HG02981 (cell line): Measurements from ENCODE around the gene PTPN6.

Source experiments
- ATAC-seq: cut with Tn5 transposase; IDR thresholded peaks from one replicate; pipeline ENCODE4 v1.9.1; 2021; ENCODE audit warnings: mild to moderate bottlenecking, moderate library complexity; ENCODE audit not compliant: unreplicated experiment

The PTPN6 gene

DNA sequence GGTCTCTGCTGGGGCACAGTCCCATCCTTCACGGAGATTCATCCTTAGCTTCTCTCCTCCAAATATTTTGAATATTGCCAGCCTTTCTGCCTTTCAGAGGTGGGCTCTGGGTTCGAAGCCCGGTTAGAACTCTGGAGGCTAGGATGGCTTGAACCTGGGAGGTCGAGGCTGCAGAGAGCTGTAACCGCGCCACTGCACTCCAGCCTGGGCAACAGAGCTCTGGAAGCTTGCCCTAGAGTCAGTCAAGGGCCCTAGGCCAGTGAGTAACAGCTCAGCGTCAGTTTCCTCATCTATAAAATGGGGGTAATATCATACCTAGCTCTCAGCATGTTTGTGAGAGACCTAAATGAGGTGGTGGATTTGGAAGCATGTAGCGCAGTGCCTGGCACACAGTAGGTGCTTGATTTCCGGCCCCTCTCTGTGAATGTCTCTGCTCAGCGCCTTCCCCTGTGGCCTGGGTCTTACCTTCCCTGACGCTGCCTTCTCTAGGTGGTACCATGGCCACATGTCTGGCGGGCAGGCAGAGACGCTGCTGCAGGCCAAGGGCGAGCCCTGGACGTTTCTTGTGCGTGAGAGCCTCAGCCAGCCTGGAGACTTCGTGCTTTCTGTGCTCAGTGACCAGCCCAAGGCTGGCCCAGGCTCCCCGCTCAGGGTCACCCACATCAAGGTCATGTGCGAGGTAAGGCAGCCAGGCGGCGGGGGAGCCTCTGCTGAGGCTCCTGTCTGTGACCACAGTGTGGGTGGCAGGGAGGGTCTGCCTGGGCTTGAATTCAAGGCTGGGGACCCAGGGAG, 3.4 kb downstream of the PTPN6 start:
- no peak for ATAC-seq

DNA sequence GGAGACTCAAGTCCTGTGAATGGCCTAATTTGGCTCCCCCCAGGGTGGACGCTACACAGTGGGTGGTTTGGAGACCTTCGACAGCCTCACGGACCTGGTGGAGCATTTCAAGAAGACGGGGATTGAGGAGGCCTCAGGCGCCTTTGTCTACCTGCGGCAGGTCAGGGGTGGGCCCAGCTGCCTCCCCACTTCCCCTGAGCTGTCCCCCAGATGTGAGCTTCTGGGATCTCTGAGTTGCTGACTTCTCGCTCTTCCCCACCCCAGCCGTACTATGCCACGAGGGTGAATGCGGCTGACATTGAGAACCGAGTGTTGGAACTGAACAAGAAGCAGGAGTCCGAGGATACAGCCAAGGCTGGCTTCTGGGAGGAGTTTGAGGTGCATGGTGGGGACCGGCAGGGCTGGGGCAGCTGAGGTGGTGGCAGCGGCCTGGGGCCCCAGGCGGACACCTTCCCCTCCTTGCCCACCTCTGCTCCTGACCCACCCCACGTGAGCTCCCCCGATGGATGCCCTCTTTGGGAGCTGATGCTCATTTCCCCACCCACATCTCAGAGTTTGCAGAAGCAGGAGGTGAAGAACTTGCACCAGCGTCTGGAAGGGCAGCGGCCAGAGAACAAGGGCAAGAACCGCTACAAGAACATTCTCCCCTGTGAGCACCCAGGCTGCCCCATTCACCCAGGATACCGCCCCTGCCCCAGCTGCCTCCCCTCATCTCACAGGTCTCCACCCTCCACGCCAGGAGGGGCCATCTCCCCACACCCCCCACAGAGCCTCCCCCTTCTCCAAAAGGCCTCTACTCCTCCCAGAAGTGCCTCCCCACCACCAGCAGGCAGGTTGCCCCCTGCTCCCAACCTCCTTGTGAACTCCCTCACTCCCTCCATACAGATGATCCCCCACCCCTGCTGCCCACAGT, 4.2 kb downstream of the PTPN6 start:
- ATAC-seq = no peak

DNA sequence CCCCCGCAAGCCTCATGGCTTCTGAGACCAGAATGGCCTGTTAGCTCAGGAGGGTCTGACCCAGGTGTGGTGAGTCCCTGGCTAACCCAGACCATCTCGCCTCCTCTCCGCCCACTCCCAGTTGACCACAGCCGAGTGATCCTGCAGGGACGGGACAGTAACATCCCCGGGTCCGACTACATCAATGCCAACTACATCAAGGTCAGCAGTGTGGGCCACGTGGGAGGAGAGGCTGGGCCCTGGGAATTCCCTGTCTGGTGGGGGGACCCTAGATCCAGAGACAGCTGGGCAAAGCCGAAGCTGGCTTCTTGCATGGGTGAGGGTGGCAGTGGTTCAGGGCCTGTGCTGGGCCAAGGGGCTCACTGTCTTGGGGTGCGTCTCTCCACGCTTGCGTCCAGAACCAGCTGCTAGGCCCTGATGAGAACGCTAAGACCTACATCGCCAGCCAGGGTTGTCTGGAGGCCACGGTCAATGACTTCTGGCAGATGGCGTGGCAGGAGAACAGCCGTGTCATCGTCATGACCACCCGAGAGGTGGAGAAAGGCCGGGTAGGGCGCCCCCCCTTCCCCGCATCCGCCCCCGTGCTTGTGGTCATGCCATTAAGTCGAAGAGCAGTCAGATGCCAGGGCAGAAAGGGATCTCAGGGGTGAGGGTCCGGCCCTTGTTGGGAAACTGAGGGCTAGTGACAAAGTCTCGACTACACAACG, 5.0 kb downstream of the PTPN6 start:
- no peak for ATAC-seq

- no peak for ATAC-seq
Observed at GRCh38 chr12:6957151-6957701, 6.1 kb downstream of the PTPN6 start.

- no peak for ATAC-seq
Observed at GRCh38 chr12:6957741-6958608, 6.8 kb downstream of the PTPN6 start.

GRCh38 chr12:6958609-6959057, 7.5 kb downstream of the PTPN6 start:
- no peak for ATAC-seq

DNA sequence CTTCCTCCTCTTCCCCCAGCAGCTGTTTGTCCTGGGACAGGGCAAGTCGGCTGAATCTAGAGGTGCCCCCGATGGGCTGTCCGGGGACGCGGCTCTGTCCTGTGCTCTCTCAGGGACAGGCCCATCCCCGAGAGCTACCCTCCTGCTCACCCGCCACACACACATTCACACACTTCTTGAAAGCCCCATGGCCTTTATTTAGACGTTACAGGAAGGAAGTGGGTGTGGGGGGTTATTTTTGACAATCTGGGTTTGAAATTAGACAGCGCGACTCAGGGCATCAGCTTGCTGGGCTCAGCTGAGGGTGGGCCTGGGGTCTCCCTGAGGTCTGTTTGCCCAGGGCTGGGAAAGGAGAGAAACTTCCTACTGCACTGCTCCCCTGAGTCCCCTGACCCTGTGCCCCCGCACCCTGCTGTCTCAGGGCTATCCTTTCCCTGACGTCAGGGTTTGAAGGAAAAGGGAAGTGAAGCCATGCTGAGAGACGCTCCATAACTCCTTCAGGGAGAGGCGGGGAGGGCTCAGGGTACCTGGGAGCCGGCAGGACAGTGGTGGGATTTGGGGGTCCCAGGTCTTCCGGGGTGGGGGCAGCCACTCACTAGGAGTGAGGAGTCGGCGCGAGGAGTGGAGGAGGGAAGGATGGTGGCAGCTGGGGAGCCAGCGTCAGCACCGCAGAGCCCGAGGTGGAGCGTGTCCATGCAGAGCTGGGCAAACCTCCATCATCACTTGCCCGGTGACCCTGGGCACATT, 8.1 kb downstream of the PTPN6 start:
- peak; percentile 49 for ATAC-seq

- ATAC-seq = no peak
Observed at GRCh38 chr12:6959805-6960592, 8.8 kb downstream of the PTPN6 start.

- no peak for ATAC-seq
Observed at GRCh38 chr12:6960593-6961277, 9.6 kb downstream of the PTPN6 start.

- no peak for ATAC-seq
Observed at GRCh38 chr12:6961278-6961694, 10.1 kb downstream of the PTPN6 start.

DNA sequence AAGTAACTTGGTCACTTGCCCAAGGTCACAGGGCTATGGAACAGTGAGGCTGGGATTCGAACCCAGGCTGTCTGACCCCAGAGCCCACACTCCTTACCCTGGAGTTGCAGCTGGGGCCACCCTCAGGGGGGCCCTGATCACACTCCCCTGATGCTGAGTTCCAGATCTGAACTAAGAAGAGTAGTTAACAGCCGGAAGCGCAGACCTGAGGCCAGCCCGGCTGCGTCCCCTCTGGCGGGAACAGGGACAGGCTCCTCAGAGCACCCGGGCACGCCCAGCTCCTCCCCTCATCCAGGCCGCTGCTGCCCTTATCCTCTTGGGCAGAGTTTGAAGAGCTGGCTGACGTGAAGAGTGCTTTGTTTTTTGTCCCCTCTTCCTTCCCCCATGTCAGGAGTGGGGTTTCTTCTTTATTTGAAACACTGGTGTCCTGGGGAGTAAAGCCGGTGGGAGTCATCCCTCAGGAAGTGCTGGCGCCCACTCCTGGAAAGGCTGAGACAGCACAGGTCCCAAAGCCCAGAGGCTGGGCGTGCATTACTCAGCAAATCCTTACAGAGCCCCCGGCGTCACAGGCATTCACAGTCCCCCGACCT, 10.6 kb downstream of the PTPN6 start:
- no peak for ATAC-seq

DNA sequence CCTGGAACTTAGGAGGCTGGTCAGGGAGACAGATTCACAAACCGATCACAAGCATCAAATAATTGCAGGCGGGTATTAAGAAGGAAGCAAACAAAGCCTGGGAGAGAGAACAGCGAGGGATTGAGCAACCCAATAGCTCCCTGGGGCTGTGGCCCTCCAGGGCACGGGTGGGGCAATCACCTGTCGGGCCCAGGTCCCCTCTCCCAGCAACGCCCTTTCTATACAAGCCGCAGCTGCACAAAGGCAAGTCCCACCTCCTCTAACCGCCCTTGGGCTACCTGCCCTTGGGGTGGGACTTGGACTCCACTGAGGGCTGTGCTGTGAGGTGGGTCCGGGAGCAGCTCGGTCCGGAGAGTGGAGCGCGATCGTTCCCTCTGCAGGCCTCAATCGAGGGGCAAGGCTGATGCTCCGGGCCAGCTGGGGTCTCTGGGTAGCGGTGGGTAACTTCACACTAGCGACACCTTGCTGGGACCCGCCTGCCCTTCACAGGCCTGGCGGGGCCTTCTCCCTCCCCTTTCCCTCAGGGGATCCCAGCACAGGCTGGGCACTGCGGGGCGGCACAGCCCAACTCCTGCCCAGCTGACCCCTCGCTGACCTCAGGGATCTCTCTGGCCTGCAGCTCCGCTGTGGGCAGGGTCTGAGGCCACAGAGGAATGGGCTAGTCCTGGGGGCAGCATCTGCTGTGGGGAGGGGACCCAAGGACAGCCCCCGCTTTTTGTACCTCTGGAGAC, 11.3 kb downstream of the PTPN6 start:
- ATAC-seq = no peak

GRCh38 chr12:6963016-6963731, 12.0 kb downstream of the PTPN6 start:
- ATAC-seq = no peak

- ATAC-seq = no peak
Observed at GRCh38 chr12:6963791-6964413, 12.7 kb downstream of the PTPN6 start.

DNA sequence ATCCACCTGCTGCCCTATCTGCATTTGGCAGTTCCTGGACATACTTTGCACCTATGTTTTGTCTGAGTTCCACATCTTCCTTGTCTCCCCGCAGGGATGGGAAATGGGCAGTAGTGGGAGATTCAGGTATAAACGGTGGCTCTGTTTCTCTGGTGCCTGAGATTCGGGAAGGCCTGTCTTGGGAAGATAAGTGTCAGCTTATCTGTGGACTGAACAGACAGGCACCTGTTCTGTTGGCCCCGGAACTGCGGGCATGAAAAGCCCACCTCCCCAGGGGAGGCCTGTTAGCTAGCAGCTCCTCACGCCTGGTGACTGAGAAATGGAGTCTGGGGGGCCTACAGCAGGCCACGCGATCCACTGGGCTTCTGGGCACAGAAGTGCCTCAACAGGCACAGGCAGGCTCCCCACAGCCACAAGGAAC, 13.5 kb downstream of the PTPN6 start:
- ATAC-seq = no peak
